NCI-H526 (cell line): ENCODE results near the gene LGALS9B.
"Not testable (repeated sequence)": the region's sequence is repeated elsewhere in the genome, so short reads cannot be mapped to it uniquely, and the experiment has no call there.

ENCODE experiments used
- DNase-seq, 2 experiments: peaks; one replicate each; lab custom pipeline; 2025; lab: John Stamatoyannopoulos, UW

LGALS9B gene

GRCh38 chr17:20467447-20467846 lies at the start of gene LGALS9B:
Gene LGALS9B (minus strand): TSS chr17:20467539. CDS start chr17:20467470, 69 bp downstream.
- DNase-seq, result not testable (repeated sequence)

- DNase-seq, result not testable (repeated sequence)
These were observed 49.6 kb upstream of the LGALS9B start for GRCh38 chr17:20516986-20517385.

- not testable (repeated sequence) for DNase-seq
These were observed 47.8 kb upstream of the LGALS9B start for GRCh38 chr17:20515099-20515498.

GRCh38 chr17:20513539-20513938 lies 46.2 kb upstream of the LGALS9B start:
- not testable (repeated sequence) for DNase-seq

GRCh38 chr17:20512378-20512777 lies 45.0 kb upstream of the LGALS9B start:
- not testable (repeated sequence) for DNase-seq

GRCh38 chr17:20511778-20512177 lies 44.4 kb upstream of the LGALS9B start:
- DNase-seq, result not testable (repeated sequence)

- DNase-seq, result not testable (repeated sequence)
These were observed 38.0 kb upstream of the LGALS9B start for GRCh38 chr17:20505333-20505732.

GRCh38 chr17:20504388-20505066 lies 37.2 kb upstream of the LGALS9B start:
- not testable (repeated sequence) for DNase-seq

- DNase-seq, result not testable (repeated sequence)
These were observed 34.6 kb upstream of the LGALS9B start for GRCh38 chr17:20501896-20502295.

GRCh38 chr17:20500346-20500745 lies 33.0 kb upstream of the LGALS9B start:
- not testable (repeated sequence) for DNase-seq

GRCh38 chr17:20495420-20495819 lies 28.1 kb upstream of the LGALS9B start:
- DNase-seq, result not testable (repeated sequence)

- not testable (repeated sequence) for DNase-seq
These were observed 27.4 kb upstream of the LGALS9B start for GRCh38 chr17:20494735-20495134.

- not testable (repeated sequence) for DNase-seq
These were observed 26.8 kb upstream of the LGALS9B start for GRCh38 chr17:20494147-20494546.

GRCh38 chr17:20492971-20493370 lies 25.6 kb upstream of the LGALS9B start:
- DNase-seq, result not testable (repeated sequence)

GRCh38 chr17:20492099-20492498 lies 24.8 kb upstream of the LGALS9B start:
- not testable (repeated sequence) for DNase-seq

GRCh38 chr17:20484930-20485329 lies 17.6 kb upstream of the LGALS9B start:
- DNase-seq, result peak in 1 of 2 experiments; percentile 17

GRCh38 chr17:20479889-20480591 lies 12.7 kb upstream of the LGALS9B start:
- not testable (repeated sequence) for DNase-seq

- not testable (repeated sequence) for DNase-seq
These were observed 10.2 kb upstream of the LGALS9B start for GRCh38 chr17:20477398-20478071.

GRCh38 chr17:20475137-20475831 lies 7.9 kb upstream of the LGALS9B start:
- not testable (repeated sequence) for DNase-seq

- not testable (repeated sequence) for DNase-seq
These were observed 6.7 kb upstream of the LGALS9B start for GRCh38 chr17:20474081-20474480.

GRCh38 chr17:20469946-20470345 lies 2.6 kb upstream of the LGALS9B start:
- not testable (repeated sequence) for DNase-seq

GRCh38 chr17:20469107-20469506 lies 1.8 kb upstream of the LGALS9B start:
- not testable (repeated sequence) for DNase-seq
